Liver (tissue), 9 donors: ENCODE data around the gene FLNC. TPM values are rescaled to one million over a fixed set of nuclear protein-coding genes. Genes with fewer than 3 reads are reported as not detected.

Experiments used
- DNase-seq: peaks from one replicate; pipeline ENCODE4 v3.0.0-alpha.2; 2017; ENCODE audit warnings: low spot score
- H3K27ac ChIP-seq, 2 donors: one replicate each; pipeline ENCODE4 v1.7.0; 2013; ENCODE audit warnings: inconsistent platforms in 2 of 2, low read length in 2 of 2, control low read depth in 1 of 2, low read depth in 1 of 2, mild to moderate bottlenecking in 1 of 2
- H3K27me3 ChIP-seq, 4 donors: one replicate each; pipeline versions ENCODE4 v1.6.1 to v1.7.0; 2013; ENCODE audit warnings: low read length in 3 of 4, inconsistent platforms in 1 of 4, mild to moderate bottlenecking in 1 of 4, moderate library complexity in 1 of 4; ENCODE audit not compliant: control insufficient read depth in 4 of 4, insufficient read depth in 4 of 4
- H3K36me3 ChIP-seq, 4 donors: one replicate each; pipeline versions ENCODE4 v1.6.1 to v1.7.0; 2013; ENCODE audit warnings: low read length in 3 of 4, mild to moderate bottlenecking in 3 of 4, low read depth in 1 of 4, moderate library complexity in 1 of 4; ENCODE audit not compliant: control insufficient read depth in 4 of 4, insufficient read depth in 3 of 4
- H3K4me1 ChIP-seq, 4 donors: one replicate each; pipeline versions ENCODE4 v1.6.1 to v1.7.0; 2013; ENCODE audit warnings: low read length in 3 of 4, mild to moderate bottlenecking in 3 of 4, moderate library complexity in 1 of 4; ENCODE audit not compliant: control insufficient read depth in 4 of 4, insufficient read depth in 4 of 4
- H3K4me3 ChIP-seq, 3 donors: one replicate each; pipeline versions ENCODE4 v1.6.1 to v1.7.0; 2013; ENCODE audit warnings: low read length in 3 of 3, control low read depth in 1 of 3, low read depth in 1 of 3, mild to moderate bottlenecking in 1 of 3
- H3K9ac ChIP-seq, 2 donors: one replicate each; pipeline ENCODE4 v1.7.0; 2013; ENCODE audit warnings: low read length in 2 of 2, mild to moderate bottlenecking in 2 of 2, moderate library complexity in 2 of 2, control low read depth in 1 of 2, low read depth in 1 of 2
- H3K9me3 ChIP-seq, 4 donors: one replicate each; pipeline versions ENCODE4 v1.6.1 to v1.7.0; 2013; ENCODE audit warnings: low read length in 3 of 4; ENCODE audit not compliant: control insufficient read depth in 4 of 4
- EGR1 ChIP-seq, 2 donors: IDR thresholded peaks; 2 replicates each; pipeline ENCODE4 v1.6.1; 2016 to 2018; ENCODE audit warnings: antibody characterized with exemption in 2 of 2, low read depth in 2 of 2
- FOXA1 ChIP-seq: IDR thresholded peaks from 2 replicates; pipeline ENCODE4 v1.6.1; 2016; ENCODE audit warnings: antibody characterized with exemption
- HNF4A ChIP-seq, 2 donors: conservative IDR thresholded peaks; 2 replicates each; pipeline ENCODE4 v1.6.1; 2016; ENCODE audit warnings: antibody characterized with exemption in 2 of 2, mild to moderate bottlenecking in 2 of 2
- HNF4G ChIP-seq: IDR thresholded peaks from 2 replicates; pipeline ENCODE4 v1.6.1; 2016; ENCODE audit warnings: antibody characterized with exemption
- JUND ChIP-seq, 2 donors: IDR thresholded peaks; 2 replicates each; pipeline ENCODE4 v1.6.1; 2016; ENCODE audit warnings: antibody characterized with exemption in 2 of 2
- NR2F2 ChIP-seq: IDR thresholded peaks from 2 replicates; pipeline ENCODE4 v1.6.1; 2016; ENCODE audit warnings: antibody characterized with exemption
- RAD21 ChIP-seq, 2 donors: IDR thresholded peaks; 2 replicates each; pipeline ENCODE4 v1.6.1; 2016; ENCODE audit warnings: antibody characterized with exemption in 2 of 2, mild to moderate bottlenecking in 2 of 2
- RXRA ChIP-seq, 2 donors: IDR thresholded peaks; 2 replicates each; pipeline ENCODE4 v1.6.1; 2017 to 2018; ENCODE audit warnings: antibody characterized with exemption in 2 of 2, mild to moderate bottlenecking in 1 of 2
- YY1 ChIP-seq: IDR thresholded peaks from 2 replicates; pipeline ENCODE4 v1.6.1; 2016; ENCODE audit warnings: antibody characterized with exemption, mild to moderate bottlenecking
- WGBS: extraction: QIAGEN DNeasy Blood & Tissue Kit; methylation state at CpG from one replicate; pipeline ENCODE4 v1.1.7; 2013; 5-methylcytosine and 5-hydroxymethylcytosine counted together
- polyA plus RNA-seq, 2 donors: library from polyadenylated mRNA; stranded (reverse) in 1 of 2; unstranded in 1 of 2; fragments of 200-250 nt in 1 of 2; fragments of >200 nt in 1 of 2; fragmentation: Nextera tagmentation in 1 of 2; extraction: Ambion mirVana in 1 of 2; gene quantifications; one replicate each; pipeline versions ENCODE4 v1.2.1 to v1.2.3, GENCODE V29; 2013 to 2015
- total RNA-seq, 2 donors: library from RNA; depleted of rRNA; stranded (reverse); fragments of >200 nt; gene quantifications; one replicate each; pipeline ENCODE4 v1.2.3, GENCODE V29; 2014
- TF ChIP-seq, protein P1 (sequence below): IDR thresholded peaks from 2 replicates; pipeline ENCODE4 v1.6.1; 2016; ENCODE audit warnings: antibody characterized with exemption
- TF ChIP-seq, protein P2 (sequence below): fragments of 150-350 bp; IDR thresholded peaks from 2 replicates; pipeline ENCODE4 v1.5.1; 2017; ENCODE audit warnings: improper control_type of control experiment, low read depth, low read length; ENCODE audit not compliant: missing input control
- TF ChIP-seq, protein P3 (sequence below): IDR thresholded peaks from 2 replicates; pipeline ENCODE4 v1.6.1; 2016; ENCODE audit warnings: antibody characterized with exemption, mild to moderate bottlenecking
- donor health status: healthy.
- donor health status: healthy.
- donor health status: healthy.
- donor health status: healthy.
- donor health status: healthy.

FLNC gene
- total and polyA plus RNA-seq, 4 donors, result 0.03 to 2.3 (median 0.53) TPM

DNA sequence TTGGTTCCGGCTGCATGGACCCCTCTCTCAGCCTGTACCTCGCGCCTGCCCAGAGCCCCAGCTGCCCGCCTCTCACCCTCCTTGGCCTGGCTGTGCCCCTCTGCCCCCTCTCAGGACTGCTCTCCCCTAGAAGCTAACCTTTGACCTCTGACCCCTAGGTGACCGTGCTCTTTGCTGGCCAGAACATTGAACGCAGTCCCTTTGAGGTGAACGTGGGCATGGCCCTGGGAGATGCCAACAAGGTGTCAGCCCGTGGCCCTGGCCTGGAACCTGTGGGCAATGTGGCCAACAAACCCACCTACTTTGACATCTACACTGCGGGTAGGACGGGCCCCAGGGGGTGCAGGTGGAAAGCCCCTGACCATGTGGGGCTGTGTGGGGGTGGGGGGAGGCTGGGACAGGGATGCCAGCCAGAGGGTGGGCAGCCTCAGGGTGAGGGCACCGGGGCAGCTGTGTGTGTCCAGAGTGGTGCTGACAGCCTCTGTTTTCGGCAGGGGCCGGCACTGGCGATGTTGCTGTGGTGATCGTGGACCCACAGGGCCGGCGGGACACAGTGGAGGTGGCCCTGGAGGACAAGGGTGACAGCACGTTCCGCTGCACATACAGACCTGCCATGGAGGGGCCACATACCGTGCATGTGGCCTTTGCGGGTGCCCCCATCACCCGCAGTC, 8.0 kb downstream of the FLNC start:
- no peak for TF ChIP-seq EGR1 (IDR thresholded peaks at IDR 0.05; ENCODE audit: low read depth in 2 of 2)
- TF ChIP-seq YY1, result no peak
- TF ChIP-seq, protein P1, sequence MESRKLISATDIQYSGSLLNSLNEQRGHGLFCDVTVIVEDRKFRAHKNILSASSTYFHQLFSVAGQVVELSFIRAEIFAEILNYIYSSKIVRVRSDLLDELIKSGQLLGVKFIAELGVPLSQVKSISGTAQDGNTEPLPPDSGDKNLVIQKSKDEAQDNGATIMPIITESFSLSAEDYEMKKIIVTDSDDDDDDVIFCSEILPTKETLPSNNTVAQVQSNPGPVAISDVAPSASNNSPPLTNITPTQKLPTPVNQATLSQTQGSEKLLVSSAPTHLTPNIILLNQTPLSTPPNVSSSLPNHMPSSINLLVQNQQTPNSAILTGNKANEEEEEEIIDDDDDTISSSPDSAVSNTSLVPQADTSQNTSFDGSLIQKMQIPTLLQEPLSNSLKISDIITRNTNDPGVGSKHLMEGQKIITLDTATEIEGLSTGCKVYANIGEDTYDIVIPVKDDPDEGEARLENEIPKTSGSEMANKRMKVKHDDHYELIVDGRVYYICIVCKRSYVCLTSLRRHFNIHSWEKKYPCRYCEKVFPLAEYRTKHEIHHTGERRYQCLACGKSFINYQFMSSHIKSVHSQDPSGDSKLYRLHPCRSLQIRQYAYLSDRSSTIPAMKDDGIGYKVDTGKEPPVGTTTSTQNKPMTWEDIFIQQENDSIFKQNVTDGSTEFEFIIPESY, result no peak
- TF ChIP-seq NR2F2, result no peak
- no peak for TF ChIP-seq HNF4A (conservative IDR thresholded peaks at IDR 0.05)
- TF ChIP-seq, protein P2, sequence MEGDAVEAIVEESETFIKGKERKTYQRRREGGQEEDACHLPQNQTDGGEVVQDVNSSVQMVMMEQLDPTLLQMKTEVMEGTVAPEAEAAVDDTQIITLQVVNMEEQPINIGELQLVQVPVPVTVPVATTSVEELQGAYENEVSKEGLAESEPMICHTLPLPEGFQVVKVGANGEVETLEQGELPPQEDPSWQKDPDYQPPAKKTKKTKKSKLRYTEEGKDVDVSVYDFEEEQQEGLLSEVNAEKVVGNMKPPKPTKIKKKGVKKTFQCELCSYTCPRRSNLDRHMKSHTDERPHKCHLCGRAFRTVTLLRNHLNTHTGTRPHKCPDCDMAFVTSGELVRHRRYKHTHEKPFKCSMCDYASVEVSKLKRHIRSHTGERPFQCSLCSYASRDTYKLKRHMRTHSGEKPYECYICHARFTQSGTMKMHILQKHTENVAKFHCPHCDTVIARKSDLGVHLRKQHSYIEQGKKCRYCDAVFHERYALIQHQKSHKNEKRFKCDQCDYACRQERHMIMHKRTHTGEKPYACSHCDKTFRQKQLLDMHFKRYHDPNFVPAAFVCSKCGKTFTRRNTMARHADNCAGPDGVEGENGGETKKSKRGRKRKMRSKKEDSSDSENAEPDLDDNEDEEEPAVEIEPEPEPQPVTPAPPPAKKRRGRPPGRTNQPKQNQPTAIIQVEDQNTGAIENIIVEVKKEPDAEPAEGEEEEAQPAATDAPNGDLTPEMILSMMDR, result no peak
- TF ChIP-seq RXRA (IDR thresholded peaks at IDR 0.05), result no peak
- no peak for TF ChIP-seq FOXA1
- TF ChIP-seq JUND (IDR thresholded peaks at IDR 0.05), result no peak
- DNase-seq, result no peak
- 89% methylated on average over 22 of the region's 22 CpGs for WGBS

DNA sequence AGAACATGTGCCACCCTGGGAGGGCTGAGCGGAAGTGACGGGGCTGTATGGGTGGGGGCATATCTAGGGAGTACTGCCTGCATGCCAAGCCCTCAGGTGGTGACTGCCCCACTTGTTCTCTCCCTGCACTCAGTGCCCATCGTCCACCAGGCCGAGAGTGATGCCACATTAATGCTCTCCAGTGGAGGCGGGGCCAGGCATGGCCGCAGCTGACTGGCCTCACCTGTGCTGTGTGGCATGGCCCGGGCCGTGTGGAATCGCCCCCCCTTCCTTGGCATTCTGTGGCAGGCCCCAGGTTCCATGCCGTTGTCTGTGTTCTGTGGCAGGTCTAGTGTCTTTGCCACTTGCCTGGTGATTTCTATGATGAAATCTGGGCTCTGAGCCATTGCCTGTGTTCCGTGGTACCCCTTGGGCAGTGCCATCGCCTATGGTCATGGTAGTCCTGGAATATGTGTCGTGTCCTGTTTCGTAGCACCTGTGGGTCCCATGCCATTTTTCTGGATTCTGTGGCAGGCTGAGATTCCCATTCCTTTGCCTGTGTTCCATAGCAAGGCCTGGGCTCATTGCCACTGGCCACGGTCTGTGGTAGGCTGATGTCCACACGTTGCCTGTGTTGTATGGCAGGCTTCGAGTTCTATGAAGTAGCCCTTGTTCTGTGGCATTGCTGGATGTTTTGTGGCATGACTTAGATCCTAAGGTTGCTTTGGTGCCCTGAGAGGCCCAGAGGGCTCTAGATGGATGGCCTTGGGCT, 8.9 kb downstream of the FLNC start:
- H3K9me3 ChIP-seq, result no peaks in the 10 kb centered on the region
- H3K4me1 ChIP-seq, result no peaks in the 10 kb centered on the region
- no peak for TF ChIP-seq FOXA1
- no peak for TF ChIP-seq RXRA (IDR thresholded peaks at IDR 0.05)
- TF ChIP-seq, protein P2, result no peak
- TF ChIP-seq, protein P3, sequence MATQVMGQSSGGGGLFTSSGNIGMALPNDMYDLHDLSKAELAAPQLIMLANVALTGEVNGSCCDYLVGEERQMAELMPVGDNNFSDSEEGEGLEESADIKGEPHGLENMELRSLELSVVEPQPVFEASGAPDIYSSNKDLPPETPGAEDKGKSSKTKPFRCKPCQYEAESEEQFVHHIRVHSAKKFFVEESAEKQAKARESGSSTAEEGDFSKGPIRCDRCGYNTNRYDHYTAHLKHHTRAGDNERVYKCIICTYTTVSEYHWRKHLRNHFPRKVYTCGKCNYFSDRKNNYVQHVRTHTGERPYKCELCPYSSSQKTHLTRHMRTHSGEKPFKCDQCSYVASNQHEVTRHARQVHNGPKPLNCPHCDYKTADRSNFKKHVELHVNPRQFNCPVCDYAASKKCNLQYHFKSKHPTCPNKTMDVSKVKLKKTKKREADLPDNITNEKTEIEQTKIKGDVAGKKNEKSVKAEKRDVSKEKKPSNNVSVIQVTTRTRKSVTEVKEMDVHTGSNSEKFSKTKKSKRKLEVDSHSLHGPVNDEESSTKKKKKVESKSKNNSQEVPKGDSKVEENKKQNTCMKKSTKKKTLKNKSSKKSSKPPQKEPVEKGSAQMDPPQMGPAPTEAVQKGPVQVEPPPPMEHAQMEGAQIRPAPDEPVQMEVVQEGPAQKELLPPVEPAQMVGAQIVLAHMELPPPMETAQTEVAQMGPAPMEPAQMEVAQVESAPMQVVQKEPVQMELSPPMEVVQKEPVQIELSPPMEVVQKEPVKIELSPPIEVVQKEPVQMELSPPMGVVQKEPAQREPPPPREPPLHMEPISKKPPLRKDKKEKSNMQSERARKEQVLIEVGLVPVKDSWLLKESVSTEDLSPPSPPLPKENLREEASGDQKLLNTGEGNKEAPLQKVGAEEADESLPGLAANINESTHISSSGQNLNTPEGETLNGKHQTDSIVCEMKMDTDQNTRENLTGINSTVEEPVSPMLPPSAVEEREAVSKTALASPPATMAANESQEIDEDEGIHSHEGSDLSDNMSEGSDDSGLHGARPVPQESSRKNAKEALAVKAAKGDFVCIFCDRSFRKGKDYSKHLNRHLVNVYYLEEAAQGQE, result no peak
- TF ChIP-seq RAD21 (IDR thresholded peaks at IDR 0.05), result no peak
- TF ChIP-seq HNF4G, result no peak
- TF ChIP-seq NR2F2, result no peak
- no peak overlapping the region for H3K27ac ChIP-seq
- 93% methylated on average over 17 of the region's 17 CpGs for WGBS
- DNase-seq, result no peak
- H3K27me3 ChIP-seq, result no peaks in the 10 kb centered on the region
- H3K4me3 ChIP-seq, result no peak overlapping the region
- no peaks in the 10 kb centered on the region for H3K36me3 ChIP-seq
- no peak overlapping the region for H3K9ac ChIP-seq

More for the DNA sequence above, 8.0 kb downstream of the FLNC start:
- Histone ChIP-seq H3K27ac (no peak overlapping the region), H3K4me3 (no peak overlapping the region), H3K36me3 (no peaks in the 10 kb centered on the region), H3K9ac (no peak overlapping the region), H3K9me3 (no peaks in the 10 kb centered on the region), H3K4me1 (no peaks in the 10 kb centered on the region), H3K27me3 (no peaks in the 10 kb centered on the region)
